Endothelial cell (in vitro differentiated cells): ENCODE data around the gene IP6K2. TPM values are rescaled to one million over a fixed set of nuclear protein-coding genes. Genes with fewer than 3 reads are reported as not detected.
"Not testable (repeated sequence)": the region's sequence is repeated elsewhere in the genome, so short reads cannot be mapped to it uniquely, and the experiment has no call there.

Source experiments
- DNase-seq: peaks from one replicate; pipeline ENCODE4 v3.0.0; 2021; ENCODE audit warnings: low spot score
- H3K27ac Mint-ChIP-seq: one replicate; pipeline ENCODE4 v1.8.0; 2021; ENCODE audit warnings: mixed read lengths, inconsistent platforms; ENCODE audit not compliant: unreplicated experiment
- H3K27me3 Mint-ChIP-seq: one replicate; pipeline ENCODE4 v1.8.0; 2021; ENCODE audit warnings: mild to moderate bottlenecking, moderate library complexity, mixed read lengths, inconsistent platforms; ENCODE audit not compliant: unreplicated experiment
- H3K36me3 Mint-ChIP-seq: one replicate; pipeline ENCODE4 v1.8.0; 2021; ENCODE audit warnings: mild to moderate bottlenecking, low read depth, mixed read lengths, inconsistent platforms; ENCODE audit not compliant: unreplicated experiment
- H3K4me1 Mint-ChIP-seq: one replicate; pipeline ENCODE4 v1.8.0; 2021; ENCODE audit warnings: mild to moderate bottlenecking, mixed read lengths, inconsistent platforms; ENCODE audit not compliant: unreplicated experiment
- H3K4me3 Mint-ChIP-seq: one replicate; pipeline ENCODE4 v1.8.0; 2021; ENCODE audit warnings: mild to moderate bottlenecking, mixed read lengths, inconsistent platforms; ENCODE audit not compliant: unreplicated experiment
- H3K9me3 Mint-ChIP-seq: one replicate; pipeline ENCODE4 v1.8.0; 2021; ENCODE audit warnings: mixed read lengths, inconsistent platforms; ENCODE audit not compliant: unreplicated experiment
- CTCF ChIP-seq: fragments of 200-600 bp; sonication (generic); IDR thresholded peaks from one replicate; pipeline ENCODE4 v1.5.0; 2021; ENCODE audit warnings: antibody characterized with exemption; ENCODE audit not compliant: unreplicated experiment
- total RNA-seq: library from RNA; stranded (reverse); fragmentation: NEBNext Ultra II Directional; extraction: Animal tissue kit (Norgen Biotek cat#: 25700); gene quantifications from one replicate; pipeline ENCODE4 v1.2.1, GENCODE V29; 2021; ENCODE audit not compliant: unreplicated experiment

IP6K2 gene
- total RNA-seq, 1 donor from 2014 or later, result 87.9 TPM

GRCh38 chr3:48747015-48747615 is 30.1 kb upstream of the IP6K2 start:
- H3K27ac Mint-ChIP-seq, result peak overlapping the region; percentile 36
- no peak for TF ChIP-seq CTCF
- H3K4me3 Mint-ChIP-seq, result no peak overlapping the region
- no peaks in the 10 kb centered on the region for H3K27me3 Mint-ChIP-seq
- no peaks in the 10 kb centered on the region for H3K9me3 Mint-ChIP-seq
- no peak for DNase-seq
- peaks cover 22% of the 10 kb centered on the region for H3K36me3 Mint-ChIP-seq
- peaks cover 7% of the 10 kb centered on the region for H3K4me1 Mint-ChIP-seq

- no peaks in the 10 kb centered on the region for H3K27me3 Mint-ChIP-seq
- H3K4me1 Mint-ChIP-seq, result peaks cover 7% of the 10 kb centered on the region
- H3K4me3 Mint-ChIP-seq, result no peak overlapping the region
Observed at GRCh38 chr3:48743773-48744172, 26.8 kb upstream of the IP6K2 start.

GRCh38 chr3:48741226-48741625 is 24.2 kb upstream of the IP6K2 start:
- not testable (repeated sequence) for H3K4me1 Mint-ChIP-seq, H3K27me3 Mint-ChIP-seq, H3K9me3 Mint-ChIP-seq, H3K27ac Mint-ChIP-seq, H3K4me3 Mint-ChIP-seq, DNase-seq
- peaks cover 11% of the 10 kb centered on the region for H3K36me3 Mint-ChIP-seq

More at GRCh38 chr3:48743773-48744172, 26.8 kb upstream of the IP6K2 start:
- Mint-ChIP-seq H3K27ac (no peak overlapping the region), H3K36me3 (peaks cover 12% of the 10 kb centered on the region), H3K9me3 (no peaks in the 10 kb centered on the region)
- DNase-seq, result no peak
- TF ChIP-seq CTCF, result no peak

- DNase-seq, result peak; percentile 80
- Mint-ChIP-seq H3K4me1 (no peaks in the 10 kb centered on the region), H3K27me3 (peaks cover 7% of the 10 kb centered on the region), H3K27ac (no peak overlapping the region), H3K36me3 (peaks cover 5% of the 10 kb centered on the region), H3K4me3 (no peak overlapping the region), H3K9me3 (no peaks in the 10 kb centered on the region)
- TF ChIP-seq CTCF, result peak; percentile 83
Observed at GRCh38 chr3:48739955-48740823, 23.2 kb upstream of the IP6K2 start.

GRCh38 chr3:48739617-48739954 is 22.6 kb upstream of the IP6K2 start:
- no peak for TF ChIP-seq CTCF
- no peak for DNase-seq
- H3K27me3 Mint-ChIP-seq, result peaks cover 7% of the 10 kb centered on the region
- no peak overlapping the region for H3K27ac Mint-ChIP-seq
- H3K9me3 Mint-ChIP-seq, result no peaks in the 10 kb centered on the region
- no peaks in the 10 kb centered on the region for H3K4me1 Mint-ChIP-seq
- H3K36me3 Mint-ChIP-seq, result peaks cover 5% of the 10 kb centered on the region
- no peak overlapping the region for H3K4me3 Mint-ChIP-seq
